CD4-positive, CD25-positive, alpha-beta regulatory T cell (primary cell): ENCODE measurements around the gene PRR22. TPM values are rescaled to one million over a fixed set of nuclear protein-coding genes. Genes with fewer than 3 reads are reported as not detected.
"Not testable (repeated sequence)": the region's sequence is repeated elsewhere in the genome, so short reads cannot be mapped to it uniquely, and the experiment has no call there.

Source experiments
- ATAC-seq, 2 donors: fragments of 150-1000 bp; cut with Tn5 transposase; one replicate each; pipeline ENCODE4 v1.10.0; 2021; ENCODE audit warnings: low read depth in 2 of 2, moderate number of reproducible peaks in 2 of 2, moderate library complexity in 1 of 2
- DNase-seq, 3 donors: peaks; one replicate each; pipeline versions ENCODE4 v3.0.0 to v3.0.0-alpha.2; 2012 to 2022; ENCODE audit warnings: mixed read lengths in 1 of 3
- H3K27ac ChIP-seq: one replicate; pipeline ENCODE4 v1.7.0; 2013; ENCODE audit warnings: mild to moderate bottlenecking, low read length; ENCODE audit not compliant: insufficient read depth, poor library complexity, severe bottlenecking
- H3K27me3 ChIP-seq: one replicate; pipeline ENCODE4 v1.7.0; 2013; ENCODE audit warnings: low read length; ENCODE audit not compliant: control insufficient read depth, insufficient read depth
- H3K36me3 ChIP-seq: one replicate; pipeline ENCODE4 v1.7.0; 2013; ENCODE audit warnings: mild to moderate bottlenecking, low read length, moderate library complexity; ENCODE audit not compliant: control insufficient read depth, insufficient read depth
- H3K4me1 ChIP-seq: 2 replicates; pipeline ENCODE4 v1.7.0; 2013; ENCODE audit warnings: mild to moderate bottlenecking, low read length; ENCODE audit not compliant: insufficient read depth, control insufficient read depth, poor library complexity, severe bottlenecking
- H3K4me3 ChIP-seq: one replicate; pipeline ENCODE4 v1.7.0; 2013; ENCODE audit warnings: low read depth, mild to moderate bottlenecking, low read length, moderate library complexity
- H3K9me3 ChIP-seq, 2 experiments: 1 replicate in 1 of 2; 2 replicates in 1 of 2; pipeline ENCODE4 v1.7.0; 2013; ENCODE audit warnings: low read length in 2 of 2, mild to moderate bottlenecking in 1 of 2, moderate library complexity in 1 of 2; ENCODE audit not compliant: control insufficient read depth in 2 of 2
- H3K27ac Mint-ChIP-seq, 3 donors: one replicate each; pipeline ENCODE4 v1.8.0; 2020 to 2022; ENCODE audit warnings: mild to moderate bottlenecking in 3 of 3, mixed read lengths in 3 of 3, moderate library complexity in 2 of 3
- H3K27me3 Mint-ChIP-seq: one replicate; pipeline ENCODE4 v1.8.0; 2022; ENCODE audit warnings: mild to moderate bottlenecking, mixed read lengths
- H3K36me3 Mint-ChIP-seq: one replicate; pipeline ENCODE4 v1.8.0; 2020; ENCODE audit warnings: mixed read lengths
- H3K4me1 Mint-ChIP-seq, 4 donors: one replicate each; pipeline ENCODE4 v1.8.0; 2020 to 2022; ENCODE audit warnings: mixed read lengths in 4 of 4, mild to moderate bottlenecking in 1 of 4
- H3K4me3 Mint-ChIP-seq, 4 donors: one replicate each; pipeline ENCODE4 v1.8.0; 2020 to 2022; ENCODE audit warnings: mild to moderate bottlenecking in 4 of 4, mixed read lengths in 4 of 4, moderate library complexity in 3 of 4
- H3K9me3 Mint-ChIP-seq, 7 donors: one replicate each; pipeline ENCODE4 v1.8.0; 2020 to 2022; ENCODE audit warnings: mixed read lengths in 7 of 7, mild to moderate bottlenecking in 3 of 7, moderate library complexity in 2 of 7
- polyA plus RNA-seq, 4 donors: library from polyadenylated mRNA; unstranded; fragments of 300-500 nt; fragmentation: Illumina TruSeq; gene quantifications; one replicate each; pipeline ENCODE4 v1.2.3, GENCODE V29; 2021
- total RNA-seq: library from RNA; stranded (reverse); gene quantifications from one replicate; pipeline ENCODE4 v1.2.3, GENCODE V29; 2022

Gene PRR22
- total and polyA plus RNA-seq, 5 donors from 2014 or later, result 3.5 TPM; not detected in 4

DNA sequence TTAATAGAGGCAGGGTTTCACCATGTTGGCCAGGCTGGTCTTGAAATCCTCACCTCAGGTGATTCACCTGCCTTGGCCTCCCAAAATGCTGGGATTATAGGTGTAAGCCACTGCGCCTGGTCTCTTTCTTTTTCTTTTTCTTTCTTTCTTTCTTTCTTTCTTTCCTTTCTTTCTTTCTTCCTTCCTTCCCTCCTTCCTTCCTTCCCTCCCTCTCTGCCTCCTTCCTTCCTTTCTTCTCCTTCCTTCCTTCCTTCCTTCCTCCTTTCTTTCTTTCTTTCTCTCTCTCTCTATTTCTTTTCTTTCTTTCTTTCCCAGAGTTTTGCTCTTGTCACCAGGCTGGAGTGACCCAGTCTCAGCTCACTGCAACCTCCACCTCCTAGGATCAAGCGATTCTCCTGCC is 51.4 kb downstream of the PRR22 start:
- not testable (repeated sequence) for H3K4me1 Mint-ChIP-seq, ATAC-seq, H3K4me3 ChIP-seq, H3K4me1 ChIP-seq, H3K27ac ChIP-seq, H3K36me3 ChIP-seq, H3K27me3 ChIP-seq, H3K36me3 Mint-ChIP-seq, H3K9me3 ChIP-seq, H3K4me3 Mint-ChIP-seq, DNase-seq, H3K27me3 Mint-ChIP-seq, H3K9me3 Mint-ChIP-seq, H3K27ac Mint-ChIP-seq

Other genes with a start within 250 kb of the PRR22 start
- gene TINCR, start 216.8 kb downstream of the PRR22 start, total RNA-seq, result 3.1 TPM
- not detected for gene TINCR, start 216.8 kb downstream of the PRR22 start, polyA plus RNA-seq
- 271 TPM for gene SAFB2, start 162.0 kb downstream of the PRR22 start, total RNA-seq
- gene SAFB2, start 162.0 kb downstream of the PRR22 start, polyA plus RNA-seq, result 10 to 100 TPM; 23.0 to 26.1 (median 23.3) TPM
- 204 TPM for gene SAFB, start 161.7 kb downstream of the PRR22 start, total RNA-seq
- 10 to 100 TPM; 36.9 to 56.2 (median 45.9) TPM for gene SAFB, start 161.7 kb downstream of the PRR22 start, polyA plus RNA-seq
- gene MICOS13, start 104.2 kb downstream of the PRR22 start, total RNA-seq, result 21.2 TPM
- gene MICOS13, start 104.2 kb downstream of the PRR22 start, polyA plus RNA-seq, result 100 to 1,000 TPM in 2 of 4 donors, 10 to 100 TPM in 2; 90.6 to 110 (median 100) TPM
- 2.4 TPM for gene HSD11B1L, start 103.7 kb downstream of the PRR22 start, total RNA-seq
- gene HSD11B1L, start 103.7 kb downstream of the PRR22 start, polyA plus RNA-seq, result 1 to 10 TPM; 1.8 to 3.0 (median 2.3) TPM
- 984 TPM for gene RPL36, start 94.5 kb downstream of the PRR22 start, total RNA-seq
- gene RPL36, start 94.5 kb downstream of the PRR22 start, polyA plus RNA-seq, result 1,000 to 10,000 TPM; 1,952 to 2,703 (median 2,229) TPM
- 67.6 TPM for gene LONP1, start 64.6 kb downstream of the PRR22 start, total RNA-seq
- 10 to 100 TPM; 16.4 to 22.8 (median 20.3) TPM for gene LONP1, start 64.6 kb downstream of the PRR22 start, polyA plus RNA-seq
- not detected for gene CATSPERD, start 64.1 kb downstream of the PRR22 start, total RNA-seq
- under 1 TPM in 1 of 4 donors, not detected in 3; 0.17 TPM for gene CATSPERD, start 64.1 kb downstream of the PRR22 start, polyA plus RNA-seq
- 129 TPM for gene DUS3L, start 6.4 kb upstream of the PRR22 start, total RNA-seq
- gene DUS3L, start 6.4 kb upstream of the PRR22 start, polyA plus RNA-seq, result 10 to 100 TPM; 25.4 to 38.3 (median 31.8) TPM
- not detected for gene NRTN, start 20.3 kb upstream of the PRR22 start, total RNA-seq
- gene NRTN, start 20.3 kb upstream of the PRR22 start, polyA plus RNA-seq, result under 1 TPM in 2 of 4 donors, not detected in 2; 0.21 to 0.68 TPM
- gene FUT6, start 55.0 kb upstream of the PRR22 start, total RNA-seq, result not detected
- not detected for gene FUT6, start 55.0 kb upstream of the PRR22 start, polyA plus RNA-seq
- gene FUT3, start 66.7 kb upstream of the PRR22 start, total RNA-seq, result not detected
- not detected for gene FUT3, start 66.7 kb upstream of the PRR22 start, polyA plus RNA-seq
- gene FUT5, start 85.8 kb upstream of the PRR22 start, total RNA-seq, result 3.7 TPM
- under 1 TPM in 2 of 4 donors, not detected in 2; 0.11 to 0.14 TPM for gene FUT5, start 85.8 kb upstream of the PRR22 start, polyA plus RNA-seq
- 120 TPM for gene NDUFA11, start 119.0 kb upstream of the PRR22 start, total RNA-seq
- gene NDUFA11, start 119.0 kb upstream of the PRR22 start, polyA plus RNA-seq, result 100 to 1,000 TPM; 408 to 499 (median 465) TPM
- 25.0 TPM for gene VMAC, start 120.1 kb upstream of the PRR22 start, total RNA-seq
- 1 to 10 TPM; 4.9 to 9.5 (median 7.5) TPM for gene VMAC, start 120.1 kb upstream of the PRR22 start, polyA plus RNA-seq
- gene CAPS, start 129.5 kb upstream of the PRR22 start, total RNA-seq, result 38.8 TPM
- gene CAPS, start 129.5 kb upstream of the PRR22 start, polyA plus RNA-seq, result 1 to 10 TPM; 1.2 to 3.1 (median 2.8) TPM
- 106 TPM for gene RANBP3, start 193.4 kb upstream of the PRR22 start, total RNA-seq
- 10 to 100 TPM in 2 of 4 donors, 1 to 10 TPM in 2; 8.0 to 12.1 (median 10.0) TPM for gene RANBP3, start 193.4 kb upstream of the PRR22 start, polyA plus RNA-seq